CD4-positive, alpha-beta T cell treated with Interleukin-6 for 4 hours (primary cell): ENCODE measurements around the gene MYL11.

Source experiments
- DNase-seq: peaks from one replicate; pipeline ENCODE4 v3.0.0-alpha.2; 2020; ENCODE audit warnings: mixed read lengths

Gene MYL11

DNA sequence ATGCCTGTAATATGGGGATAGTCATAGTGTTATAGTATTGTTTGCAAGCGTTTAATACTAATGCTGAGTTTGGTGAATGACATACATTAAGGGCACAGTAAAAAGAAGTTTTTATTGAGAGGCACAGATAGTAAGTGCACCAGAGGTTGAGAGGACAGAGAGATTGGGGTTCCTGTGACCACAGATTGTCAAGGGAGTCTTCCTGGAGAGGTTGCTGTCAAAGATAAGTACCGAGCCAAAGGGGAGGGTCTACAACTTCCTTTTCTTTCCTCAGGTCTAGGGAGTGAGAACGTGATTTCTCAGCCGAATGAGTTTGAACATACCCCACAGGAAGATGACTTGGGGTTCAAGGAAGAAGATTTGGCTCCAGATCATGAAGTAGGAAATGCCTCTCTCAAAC, 22.5 kb downstream of the MYL11 start:
- no peak for DNase-seq

DNA sequence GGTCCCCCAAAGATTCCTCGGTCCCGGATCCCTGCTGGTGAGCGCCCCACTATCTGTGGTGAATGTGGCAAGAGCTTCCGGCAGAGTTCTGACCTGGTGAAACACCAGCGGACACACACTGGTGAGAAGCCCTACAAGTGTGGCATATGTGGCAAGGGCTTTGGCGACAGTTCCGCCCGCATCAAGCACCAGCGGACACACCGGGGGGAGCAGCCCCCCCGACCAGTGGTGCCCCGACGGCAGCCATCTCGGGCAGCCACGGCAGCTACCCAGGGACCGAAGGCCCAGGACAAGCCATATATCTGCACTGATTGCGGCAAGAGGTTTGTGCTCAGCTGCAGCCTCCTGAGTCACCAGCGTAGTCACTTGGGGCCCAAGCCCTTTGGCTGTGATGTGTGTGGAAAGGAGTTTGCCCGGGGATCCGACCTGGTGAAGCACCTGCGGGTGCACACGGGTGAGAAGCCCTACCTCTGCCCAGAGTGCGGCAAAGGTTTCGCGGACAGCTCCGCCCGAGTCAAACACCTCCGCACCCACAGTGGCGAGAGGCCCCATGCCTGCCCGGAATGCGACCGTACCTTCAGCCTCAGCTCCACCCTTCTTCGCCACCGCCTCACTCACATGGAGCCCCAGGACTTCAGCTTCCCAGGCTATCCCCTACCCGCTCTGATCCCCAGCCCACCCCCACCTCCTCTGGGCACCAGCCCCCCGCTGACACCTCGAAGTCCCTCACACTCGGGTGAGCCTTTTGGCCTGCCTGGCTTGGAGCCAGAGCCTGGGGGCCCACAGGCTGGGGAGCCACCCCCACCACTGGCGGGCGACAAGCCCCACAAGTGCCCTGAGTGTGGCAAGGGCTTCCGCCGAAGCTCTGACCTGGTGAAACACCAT, 23.4 kb downstream of the MYL11 start:
- DNase-seq = no peak

DNA sequence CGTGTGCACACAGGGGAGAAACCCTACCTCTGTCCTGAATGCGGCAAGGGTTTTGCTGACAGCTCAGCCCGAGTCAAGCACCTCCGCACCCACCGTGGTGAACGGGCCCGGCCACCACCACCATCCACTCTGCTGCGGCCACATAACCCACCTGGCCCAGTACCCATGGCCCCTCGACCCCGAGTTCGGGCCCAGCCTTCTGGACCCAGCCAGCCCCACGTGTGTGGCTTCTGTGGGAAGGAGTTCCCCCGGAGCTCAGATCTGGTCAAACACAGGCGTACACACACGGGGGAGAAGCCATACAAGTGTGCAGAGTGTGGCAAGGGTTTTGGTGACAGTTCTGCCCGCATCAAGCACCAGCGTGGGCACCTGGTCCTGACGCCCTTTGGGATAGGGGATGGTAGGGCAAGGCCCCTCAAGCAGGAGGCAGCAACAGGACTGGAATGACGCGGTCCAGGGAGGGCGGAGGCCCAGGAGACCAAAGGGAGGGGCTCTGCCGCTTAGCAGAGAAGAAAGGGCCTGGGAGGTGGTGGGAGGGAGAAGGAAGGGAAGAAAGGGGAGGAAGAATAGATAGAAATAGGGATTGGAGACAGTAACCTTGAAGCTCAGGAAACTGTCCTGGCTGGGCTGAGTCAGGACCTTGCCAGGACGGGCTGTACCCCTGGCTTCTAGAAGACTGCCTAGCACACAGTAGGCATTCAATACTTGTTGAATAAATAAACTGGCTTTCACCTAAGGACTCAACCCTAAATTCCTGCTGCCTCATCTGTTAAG, 24.2 kb downstream of the MYL11 start:
- no peak for DNase-seq

DNA sequence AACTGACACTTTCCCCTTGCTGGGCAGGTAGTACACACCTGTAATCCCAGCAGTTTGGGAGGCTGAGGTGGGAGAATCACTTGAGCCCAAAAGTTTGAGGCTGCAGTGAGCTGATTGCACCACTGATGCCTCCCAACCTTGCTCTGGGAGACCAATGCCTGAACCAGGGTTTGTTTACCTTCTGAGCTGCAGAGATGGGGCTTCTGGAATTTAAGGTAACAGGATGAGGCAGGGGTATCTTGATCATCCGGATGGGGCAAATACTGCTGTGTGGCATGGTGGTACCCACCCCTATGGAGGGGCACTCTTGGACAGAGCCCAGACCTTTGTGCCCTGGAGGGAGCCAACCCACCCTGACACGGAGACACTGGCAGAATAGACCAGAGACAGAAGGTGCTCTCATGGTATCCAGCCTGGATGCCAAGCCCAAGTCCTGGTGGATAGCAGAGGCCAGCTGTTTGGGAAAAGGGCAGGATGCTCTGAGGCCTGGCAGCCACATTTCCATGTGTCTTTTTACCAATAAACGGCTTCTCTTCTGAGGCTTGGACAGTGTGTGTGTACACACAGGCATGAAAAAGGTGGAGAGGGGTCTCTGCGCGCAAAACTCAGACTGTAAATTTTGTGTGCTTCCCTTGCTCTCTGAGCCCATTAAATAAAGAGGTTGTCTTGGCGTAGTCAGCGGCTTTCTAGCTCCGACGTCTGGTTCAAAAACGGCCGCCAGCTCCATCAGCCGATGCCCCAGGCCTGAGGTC, 25.0 kb downstream of the MYL11 start:
- DNase-seq = no peak

DNA sequence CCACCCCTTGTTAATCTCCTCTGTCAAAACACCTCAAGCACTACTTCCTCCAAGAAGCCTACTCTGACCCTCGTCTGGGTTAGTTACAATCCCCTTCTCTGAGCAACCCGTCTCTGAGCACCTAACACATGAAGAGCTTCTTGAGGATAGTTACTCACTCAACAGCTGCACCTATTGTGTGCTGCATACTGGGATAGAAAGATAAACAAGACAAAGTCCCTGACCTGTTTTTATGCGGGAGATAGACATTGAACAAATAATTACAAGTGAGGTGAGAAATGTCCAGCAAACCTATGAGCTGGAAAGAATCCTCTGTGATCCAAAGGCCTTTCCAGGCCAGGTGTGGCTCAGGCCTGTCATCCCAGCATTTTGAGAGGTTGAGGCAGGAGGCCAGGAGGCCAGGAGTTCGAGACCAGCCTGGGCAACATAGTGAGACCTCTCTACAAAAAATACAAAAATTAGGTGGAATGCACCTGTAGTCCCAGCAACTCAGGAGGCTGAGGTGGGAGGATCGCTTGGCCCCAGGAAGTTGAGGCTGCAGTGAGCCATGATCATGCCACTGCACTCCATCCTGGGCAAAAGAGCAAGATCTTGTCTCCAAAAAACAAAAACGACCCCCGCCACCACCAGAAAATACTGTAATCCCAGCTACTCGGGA, 27.3 kb downstream of the MYL11 start:
- no peak for DNase-seq

DNA sequence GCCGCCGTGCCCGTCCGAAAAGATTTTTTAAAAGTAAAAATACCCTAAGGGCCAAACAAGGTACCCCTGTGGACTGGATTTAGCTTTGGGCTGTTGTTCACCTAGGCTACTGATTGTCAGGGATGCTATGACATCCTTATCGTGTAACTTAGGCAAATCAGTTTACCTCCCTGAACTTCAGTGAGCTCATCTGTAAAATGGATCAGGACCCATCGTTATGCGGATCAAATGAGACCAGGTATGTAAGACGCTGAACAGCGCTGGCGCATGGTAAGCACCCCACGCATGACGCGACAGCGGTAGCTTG, 32.1 kb downstream of the MYL11 start:
- no peak for DNase-seq

DNA sequence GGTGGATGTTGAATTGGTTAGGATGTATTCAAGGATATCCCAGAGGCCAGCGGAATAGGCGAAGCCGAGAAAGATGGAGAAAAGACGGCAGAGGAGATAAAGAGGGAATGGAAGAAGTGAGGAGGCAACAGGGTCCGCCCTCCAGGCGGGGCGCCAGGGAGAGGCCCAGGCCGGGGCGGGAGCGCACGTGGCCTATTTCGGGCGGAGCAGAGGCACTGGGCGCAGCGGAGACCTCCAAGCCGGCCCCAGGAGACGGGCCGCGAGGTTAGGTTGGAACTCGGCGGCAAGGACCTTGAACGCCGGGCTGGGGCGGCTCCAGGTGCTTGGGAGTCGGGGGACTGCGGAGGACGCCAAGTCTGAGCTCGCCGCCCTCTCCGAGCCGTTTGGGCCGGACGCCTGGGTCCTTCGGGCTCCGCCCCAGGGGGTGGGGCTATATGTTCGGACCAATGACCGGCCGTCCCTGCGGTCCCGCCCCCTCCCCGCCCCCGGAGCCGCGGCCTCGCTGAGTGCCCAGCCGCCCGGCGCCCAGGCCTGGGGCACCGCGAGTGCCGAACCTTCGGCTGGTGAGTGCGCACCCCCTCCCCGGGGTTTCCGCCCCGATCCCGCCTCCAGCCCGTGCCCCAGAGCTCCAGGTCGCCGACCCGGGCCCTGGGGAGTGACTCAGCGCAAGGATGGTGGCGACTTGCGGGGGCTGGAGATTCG, 32.7 kb downstream of the MYL11 start, which contains the start of gene ZNF771:
ZNF771 (plus strand) TSS at position 505 of the 702 bp plus-strand sequence. CDS start 448 bp downstream, outside the sequence.
- peak; percentile 97 for DNase-seq

DNA sequence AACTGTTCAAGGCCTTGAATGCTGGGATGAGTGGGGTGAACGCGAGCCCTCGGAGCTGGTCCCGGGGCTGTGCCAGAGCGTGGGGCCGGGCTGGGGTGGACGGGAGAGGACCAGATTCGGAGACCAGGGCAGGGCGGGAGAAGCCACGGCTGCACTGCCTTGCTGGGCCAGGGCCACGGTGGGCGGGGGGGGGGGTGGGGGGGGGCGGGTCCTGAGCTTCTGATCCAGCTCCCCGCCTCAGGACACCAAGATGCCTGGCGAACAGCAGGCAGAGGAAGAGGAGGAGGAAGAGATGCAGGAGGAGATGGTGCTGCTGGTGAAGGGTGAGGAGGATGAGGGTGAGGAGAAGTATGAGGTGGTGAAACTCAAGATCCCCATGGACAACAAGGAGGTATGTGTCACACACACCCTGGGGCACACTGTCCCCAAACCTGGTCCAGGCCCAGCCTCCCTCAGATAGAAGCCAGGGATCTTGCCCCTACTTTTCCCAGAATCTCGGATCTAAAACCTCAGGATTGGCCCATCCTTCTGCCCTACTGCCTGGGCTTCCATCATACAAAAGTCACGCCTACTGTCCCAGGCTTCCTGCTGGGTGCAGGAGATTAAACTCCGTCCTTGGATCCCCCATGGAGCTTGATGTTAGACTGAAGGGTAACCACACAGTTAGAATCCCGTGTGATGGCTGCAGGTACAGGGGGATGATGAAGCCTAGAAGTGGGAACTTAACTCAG, 33.4 kb downstream of the MYL11 start:
- DNase-seq = no peak

DNA sequence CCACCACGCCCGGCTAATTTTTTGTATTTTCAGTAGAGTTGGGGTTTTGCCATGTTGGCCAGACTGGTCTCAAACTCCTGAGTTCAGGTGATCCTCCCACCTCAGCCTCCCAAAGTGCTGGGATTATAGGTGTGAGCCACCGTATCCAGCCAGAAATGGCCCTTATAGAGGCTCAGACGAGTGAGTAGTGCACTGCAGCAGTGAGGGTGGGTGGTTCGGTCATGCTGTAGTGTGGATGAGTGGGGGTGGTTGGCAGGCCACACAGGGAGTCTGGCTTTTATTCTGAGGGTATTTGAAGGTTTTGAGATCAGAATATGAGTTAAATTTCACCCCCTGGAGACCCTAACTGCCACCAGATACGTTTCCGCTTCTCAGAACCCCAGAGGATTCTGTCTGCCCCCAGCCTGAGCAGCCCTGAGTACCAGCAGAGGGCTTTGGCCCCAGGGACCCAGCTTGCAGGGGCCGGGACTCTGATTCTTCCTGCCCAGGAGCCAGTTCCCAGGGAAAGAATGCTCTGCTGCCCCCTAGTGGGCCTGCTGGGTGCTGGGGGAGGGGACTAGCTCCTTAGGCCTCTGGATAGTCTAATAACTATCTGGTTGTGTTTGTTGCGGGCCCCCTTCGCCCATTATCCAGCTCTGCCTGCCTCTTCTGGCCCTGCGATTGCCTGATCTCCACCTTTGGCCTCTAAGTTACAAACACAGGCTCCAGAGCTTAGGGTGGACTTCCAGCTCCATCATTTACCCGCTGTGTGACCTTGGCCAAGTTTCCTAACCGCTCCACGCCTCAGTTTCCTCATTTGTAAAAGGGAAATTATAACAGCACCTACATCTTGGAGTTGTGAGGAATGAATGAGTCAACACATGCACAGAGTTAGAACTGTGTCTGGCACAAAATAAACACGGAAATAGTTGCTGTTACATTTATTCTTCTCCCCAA, 34.8 kb downstream of the MYL11 start:
- peak; percentile 96 for DNase-seq

DNA sequence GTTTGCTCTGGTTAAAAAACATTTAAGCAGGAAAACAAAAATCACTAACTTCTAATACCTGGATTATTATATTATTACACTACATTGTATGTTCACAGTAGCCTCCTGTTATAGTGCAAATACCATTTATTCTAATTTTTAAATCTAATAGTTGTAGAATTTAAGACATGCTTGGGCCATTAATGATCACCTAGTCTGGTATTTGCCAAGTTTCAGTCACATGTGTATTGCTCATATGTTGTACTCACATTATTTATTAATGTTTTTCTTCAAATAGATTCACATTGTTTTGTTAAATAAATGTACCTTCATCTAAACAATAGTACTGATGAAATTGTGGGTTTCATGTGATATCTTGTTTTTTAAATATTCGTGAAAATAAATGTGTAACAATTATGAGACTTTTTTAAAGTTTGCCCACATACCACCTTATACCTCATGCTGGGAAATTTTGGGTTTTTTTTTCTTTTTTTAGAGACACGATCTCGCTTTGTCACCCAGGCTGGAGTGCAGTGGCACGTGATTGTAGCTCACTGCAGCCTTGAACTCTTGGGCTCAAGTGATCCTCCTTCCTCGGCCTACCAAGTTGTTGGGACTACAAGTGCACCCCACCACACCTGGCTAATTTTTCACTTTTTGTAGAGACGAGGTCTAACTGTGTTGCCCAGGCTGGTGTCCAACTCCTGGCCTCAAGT, 38.7 kb downstream of the MYL11 start:
- no peak for DNase-seq

DNA sequence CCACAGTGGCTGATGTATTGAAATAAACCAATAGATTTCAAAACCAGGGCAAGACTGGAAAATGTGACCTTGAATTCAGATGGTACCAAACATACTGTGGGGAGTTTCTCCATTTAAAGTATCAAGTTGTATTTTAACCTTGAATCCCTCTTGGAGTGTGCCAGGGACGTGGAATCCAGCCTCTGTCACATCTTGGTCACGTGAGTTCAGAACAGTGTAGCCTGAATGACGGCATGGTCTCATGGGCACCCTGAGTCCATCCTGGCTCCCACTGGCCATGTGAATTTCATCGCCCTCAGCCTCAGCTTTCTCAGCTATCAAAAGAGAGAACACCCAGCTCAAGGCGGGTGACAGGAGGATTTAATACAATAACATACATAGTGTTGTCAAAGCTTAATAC, 39.6 kb downstream of the MYL11 start:
- DNase-seq = no peak

DNA sequence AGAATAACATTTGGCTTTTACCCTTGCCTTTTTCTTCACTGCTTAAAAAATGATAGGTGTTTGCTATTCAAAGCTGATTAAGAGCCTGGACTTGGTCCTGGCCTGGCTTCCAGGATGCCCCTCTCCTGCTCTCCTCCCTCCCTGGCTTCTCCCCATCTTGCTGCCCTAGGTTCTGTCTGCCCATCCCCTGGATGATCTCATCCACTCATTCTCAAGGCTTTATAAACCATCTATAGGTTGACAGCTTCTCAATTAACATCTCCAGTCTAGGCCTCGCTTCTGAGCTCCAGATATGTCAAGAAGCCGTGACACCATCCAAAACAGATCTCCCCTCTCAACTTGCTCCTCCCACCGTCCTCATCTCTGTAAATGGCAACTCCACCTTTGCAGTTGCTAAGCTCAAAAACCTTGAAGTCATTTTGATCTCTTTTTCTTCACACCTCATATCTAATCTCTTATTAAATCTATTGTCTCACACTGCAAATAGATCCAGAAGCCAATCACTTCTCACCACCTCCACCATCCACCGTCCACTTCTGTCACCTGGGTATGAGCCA, 41.5 kb downstream of the MYL11 start:
- DNase-seq = no peak

DNA sequence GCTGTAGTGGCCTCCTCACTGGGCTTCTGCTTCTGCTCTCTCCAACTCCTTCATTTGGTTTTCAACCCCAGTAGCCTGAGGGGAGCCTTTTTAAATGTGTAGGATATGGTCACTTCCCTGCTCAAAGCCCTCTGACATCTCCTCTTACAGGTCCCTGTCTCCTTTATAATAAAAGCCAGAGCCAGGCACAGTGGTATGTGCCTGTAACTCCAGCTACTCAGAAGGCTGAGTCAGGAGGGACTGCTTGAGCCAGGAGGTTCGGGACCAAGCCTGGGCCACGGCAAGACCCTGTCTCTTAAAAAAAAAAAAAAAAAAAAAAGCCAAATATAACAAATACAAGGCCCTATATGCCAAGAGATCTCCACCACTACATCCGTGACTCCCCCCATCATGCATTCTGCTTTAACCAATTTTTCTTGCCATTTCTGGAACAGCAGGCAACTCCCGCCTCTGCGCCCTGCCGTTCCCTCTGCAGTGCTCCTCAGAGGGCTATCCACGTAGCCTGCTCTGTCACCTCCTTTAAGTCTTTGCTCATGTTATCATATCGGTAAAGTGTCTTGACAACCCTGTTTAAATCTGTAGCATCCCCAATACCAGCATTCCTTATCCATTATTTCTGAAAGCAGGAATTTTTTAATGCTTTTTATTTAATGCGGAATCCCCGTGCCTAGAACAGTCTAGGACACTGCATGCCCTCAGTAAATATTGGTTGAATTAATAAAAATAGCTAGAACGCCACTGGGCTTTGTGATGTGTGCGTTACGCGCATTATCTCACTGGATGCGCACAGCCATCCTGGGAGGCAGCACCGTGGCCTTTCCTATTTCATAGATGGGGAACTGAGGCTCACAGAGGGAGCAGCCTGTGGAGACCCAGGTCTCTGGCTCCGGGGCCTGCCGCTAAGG, 42.3 kb downstream of the MYL11 start:
- DNase-seq = no peak

DNA sequence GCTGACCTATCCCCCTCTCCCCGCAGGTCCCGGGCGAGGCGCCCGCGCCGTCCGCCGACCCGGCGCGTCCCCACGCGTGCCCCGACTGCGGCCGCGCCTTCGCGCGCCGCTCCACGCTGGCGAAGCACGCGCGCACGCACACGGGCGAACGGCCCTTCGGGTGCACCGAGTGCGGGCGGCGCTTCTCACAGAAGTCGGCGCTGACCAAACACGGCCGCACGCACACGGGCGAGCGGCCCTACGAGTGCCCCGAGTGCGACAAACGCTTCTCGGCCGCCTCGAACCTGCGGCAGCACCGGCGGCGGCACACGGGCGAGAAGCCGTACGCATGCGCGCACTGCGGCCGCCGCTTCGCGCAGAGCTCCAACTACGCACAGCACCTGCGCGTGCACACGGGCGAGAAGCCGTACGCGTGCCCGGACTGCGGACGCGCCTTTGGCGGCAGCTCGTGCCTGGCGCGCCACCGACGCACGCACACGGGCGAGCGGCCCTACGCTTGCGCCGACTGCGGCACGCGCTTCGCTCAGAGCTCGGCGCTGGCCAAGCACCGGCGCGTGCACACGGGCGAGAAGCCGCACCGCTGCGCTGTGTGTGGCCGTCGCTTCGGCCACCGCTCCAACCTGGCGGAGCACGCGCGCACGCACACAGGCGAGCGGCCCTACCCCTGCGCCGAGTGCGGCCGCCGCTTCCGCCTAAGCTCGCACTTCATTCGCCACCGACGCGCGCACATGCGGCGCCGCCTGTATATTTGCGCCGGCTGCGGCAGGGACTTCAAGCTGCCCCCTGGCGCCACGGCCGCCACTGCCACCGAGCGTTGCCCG, 43.1 kb downstream of the MYL11 start:
- DNase-seq = peak; percentile 93

DNA sequence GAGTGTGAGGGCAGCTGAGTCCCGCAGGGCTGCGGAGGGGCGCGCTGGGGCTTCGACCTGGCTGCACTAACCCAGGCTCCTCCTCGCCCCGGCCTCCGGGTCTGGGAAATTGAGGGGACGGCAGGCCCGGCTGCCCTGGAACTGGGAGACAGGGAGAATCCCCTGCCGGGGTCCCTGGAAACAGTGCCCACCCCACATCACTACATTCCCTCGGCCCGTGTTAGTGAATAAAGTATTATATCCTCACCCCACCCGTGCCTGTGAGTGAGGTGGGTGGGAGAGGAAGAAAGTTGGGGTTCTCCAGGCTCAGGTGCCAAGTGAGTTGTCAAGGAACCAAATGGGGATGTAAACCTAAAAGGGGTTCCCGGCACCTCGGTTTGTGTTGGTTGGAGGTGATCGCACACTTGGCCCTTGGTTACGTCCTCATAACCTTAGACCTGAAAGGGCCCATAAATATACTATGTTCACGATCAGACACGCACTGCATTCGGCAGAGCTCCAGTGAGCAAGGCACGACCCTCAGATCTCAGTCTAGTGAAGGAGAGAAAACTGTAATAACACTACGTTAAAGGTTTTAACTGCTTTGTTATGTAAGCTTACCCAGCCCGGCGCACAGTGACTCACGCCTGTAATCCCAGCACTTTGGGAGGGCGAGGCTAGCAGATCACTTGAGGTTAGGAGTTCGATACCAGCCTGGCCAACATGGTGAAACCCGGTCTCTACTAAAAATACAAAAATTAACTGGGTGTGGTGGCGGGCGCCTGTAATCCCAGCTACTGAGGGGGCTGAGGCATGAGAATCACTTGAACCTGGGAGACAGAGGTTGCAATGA, 44.0 kb downstream of the MYL11 start:
- no peak for DNase-seq

DNA sequence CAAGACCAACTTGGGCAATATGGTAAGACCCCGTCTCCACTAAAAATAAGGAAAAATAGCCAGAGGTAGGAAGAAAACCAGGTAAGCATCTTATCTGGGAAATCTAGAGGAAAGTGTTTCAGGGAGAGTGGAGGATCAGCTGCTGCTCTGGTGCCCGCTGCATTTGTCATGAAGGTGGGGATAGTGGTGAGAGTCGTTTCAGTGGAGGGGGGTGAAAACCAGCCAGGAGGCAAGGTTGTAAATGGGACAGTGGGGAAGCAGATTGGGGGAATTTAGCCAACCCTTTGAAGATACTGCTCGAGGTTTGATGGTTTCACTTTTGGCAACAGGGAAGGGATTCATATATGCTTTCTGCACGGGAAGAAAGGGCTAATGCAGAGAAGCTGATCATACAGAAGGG, 46.4 kb downstream of the MYL11 start:
- no peak for DNase-seq
